Suppressor macrophage (primary cell): ENCODE data around the gene SLC19A1.
"Not testable (repeated sequence)": the region's sequence is repeated elsewhere in the genome, so short reads cannot be mapped to it uniquely, and the experiment has no call there.

Experiments
- DNase-seq, 4 experiments: peaks; one replicate each; pipeline ENCODE4 v3.0.0-alpha.2; 2020 to 2022

Gene SLC19A1

GRCh38 chr21:45576838-45577737 lies 34.8 kb upstream of the SLC19A1 start:
- DNase-seq = no peak

- DNase-seq = no peak
These were observed 34.0 kb upstream of the SLC19A1 start for GRCh38 chr21:45575993-45576837.

DNA sequence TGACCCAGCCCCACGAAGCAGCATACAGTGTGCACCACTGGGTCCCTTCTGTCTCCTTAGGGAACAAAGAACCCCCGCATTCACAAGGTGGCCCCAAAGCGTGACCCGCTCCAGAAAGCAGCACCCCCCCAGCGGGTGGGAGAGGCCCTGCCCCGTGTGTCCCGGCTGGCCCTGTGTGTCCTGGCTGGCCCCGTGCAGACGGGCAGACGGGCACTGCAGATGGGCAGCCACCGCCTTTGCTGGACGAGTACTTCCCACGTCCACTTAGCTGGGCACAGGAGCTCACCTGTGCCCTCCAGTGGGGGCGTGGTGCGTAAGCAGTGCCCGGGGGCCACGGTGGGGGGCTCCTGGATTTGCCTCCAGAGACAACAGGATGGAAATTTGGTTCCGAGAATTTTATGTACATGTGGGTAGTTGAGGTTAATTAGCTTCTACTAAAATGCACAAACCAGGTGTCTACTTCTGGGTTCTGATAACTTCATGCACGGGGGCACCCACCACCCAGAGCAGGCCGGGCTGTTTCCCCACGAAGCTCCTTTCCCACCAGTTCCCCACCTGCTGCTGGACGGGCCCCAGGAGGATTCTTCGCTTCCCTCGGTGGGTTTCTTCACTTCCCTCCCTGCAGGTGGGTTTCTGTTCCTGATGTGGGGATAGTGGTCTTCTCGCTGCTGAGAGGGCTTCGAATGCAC lies 33.2 kb upstream of the SLC19A1 start:
- DNase-seq = no peak

DNA sequence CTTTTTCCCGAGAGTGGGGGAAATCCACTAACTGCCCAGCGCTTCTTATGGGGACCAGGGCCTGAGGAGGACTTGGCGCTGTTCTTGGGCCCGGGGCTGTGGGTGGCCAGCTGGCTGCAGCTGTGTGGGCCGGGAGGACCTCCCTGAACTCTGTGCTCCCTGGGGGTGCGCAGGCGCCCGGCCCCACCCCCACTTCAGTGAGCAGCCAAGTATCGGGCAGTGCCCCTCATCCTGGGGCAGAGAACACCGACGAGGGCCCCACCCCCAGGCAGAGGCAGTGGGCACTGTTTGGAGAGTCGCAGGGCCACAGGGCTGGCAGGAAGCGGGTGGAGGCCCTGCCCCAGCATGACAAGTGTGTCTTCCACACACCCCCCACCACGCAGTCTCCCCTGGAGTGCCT lies 32.5 kb upstream of the SLC19A1 start:
- DNase-seq = no peak

DNA sequence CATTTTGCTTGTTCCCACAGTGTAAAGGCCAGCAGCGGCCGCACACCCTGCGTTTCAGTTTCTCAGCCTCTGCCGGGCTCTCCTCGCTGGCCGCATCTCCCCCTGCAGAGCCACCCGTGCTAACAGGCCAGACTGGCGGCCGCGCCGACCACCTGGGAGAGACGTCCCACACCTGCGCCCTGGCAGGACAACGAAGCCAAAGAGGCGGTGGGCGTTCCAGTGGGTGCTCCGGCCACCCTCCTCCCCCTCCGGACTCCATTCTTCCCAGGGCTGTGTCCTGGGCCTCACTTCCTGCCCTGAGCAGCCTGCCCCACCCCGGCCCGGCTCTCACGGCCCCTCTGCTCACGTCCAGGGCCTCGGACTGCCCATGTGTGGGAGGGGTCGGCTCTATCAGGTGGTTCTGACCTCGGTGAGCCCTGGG lies 31.9 kb upstream of the SLC19A1 start:
- DNase-seq = no peak

- DNase-seq = no peak
These were observed 31.3 kb upstream of the SLC19A1 start for GRCh38 chr21:45573452-45574035.

GRCh38 chr21:45572783-45573451 lies 30.7 kb upstream of the SLC19A1 start:
- DNase-seq = no peak

DNA sequence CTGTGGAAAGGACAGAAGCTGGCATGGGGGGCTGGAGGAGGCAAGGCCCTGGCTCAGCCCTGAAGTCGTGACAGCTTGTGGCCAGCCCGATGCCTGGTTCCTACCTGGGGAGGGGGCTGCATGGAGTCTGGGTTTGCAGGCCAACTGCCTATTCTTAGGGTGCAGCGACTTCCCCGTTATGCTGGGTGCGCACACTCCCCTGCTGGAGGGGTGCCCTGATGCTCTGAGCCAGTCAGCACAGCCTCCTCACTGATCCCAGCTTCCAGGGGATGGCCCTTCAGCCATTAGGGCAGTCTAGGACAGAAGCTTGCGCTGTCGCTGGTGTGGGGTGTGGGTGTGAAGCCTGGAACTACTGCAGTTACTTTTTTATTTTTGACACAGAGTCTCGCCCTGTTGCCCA lies 30.0 kb upstream of the SLC19A1 start:
- DNase-seq = no peak

DNA sequence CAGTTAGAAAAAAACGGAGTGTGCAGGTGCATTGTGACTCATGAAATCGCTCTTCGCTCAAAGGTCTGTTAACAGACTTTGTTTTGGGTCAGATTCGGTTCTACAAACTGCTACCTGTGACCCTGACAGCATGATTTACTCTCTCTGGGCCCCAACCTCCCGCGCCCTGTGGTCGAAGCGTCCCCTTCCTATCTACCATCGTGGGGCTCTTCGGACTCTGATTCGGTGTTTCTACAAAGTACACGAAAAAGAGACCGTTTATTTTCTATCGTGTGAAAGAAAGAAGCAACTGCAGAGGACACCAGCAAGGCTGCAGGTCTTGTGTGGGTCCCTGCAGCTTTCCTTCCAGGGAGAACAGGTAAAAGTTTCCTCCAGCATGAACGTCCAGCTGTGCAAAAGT lies 29.4 kb upstream of the SLC19A1 start:
- no peak for DNase-seq

GRCh38 chr21:45570826-45571601 lies 28.8 kb upstream of the SLC19A1 start:
- DNase-seq = no peak

GRCh38 chr21:45570071-45570470 lies 27.8 kb upstream of the SLC19A1 start:
- DNase-seq = no peak

GRCh38 chr21:45568383-45568782 lies 26.1 kb upstream of the SLC19A1 start:
- no peak for DNase-seq

GRCh38 chr21:45564137-45564536 lies 21.9 kb upstream of the SLC19A1 start:
- not testable (repeated sequence) for DNase-seq

DNA sequence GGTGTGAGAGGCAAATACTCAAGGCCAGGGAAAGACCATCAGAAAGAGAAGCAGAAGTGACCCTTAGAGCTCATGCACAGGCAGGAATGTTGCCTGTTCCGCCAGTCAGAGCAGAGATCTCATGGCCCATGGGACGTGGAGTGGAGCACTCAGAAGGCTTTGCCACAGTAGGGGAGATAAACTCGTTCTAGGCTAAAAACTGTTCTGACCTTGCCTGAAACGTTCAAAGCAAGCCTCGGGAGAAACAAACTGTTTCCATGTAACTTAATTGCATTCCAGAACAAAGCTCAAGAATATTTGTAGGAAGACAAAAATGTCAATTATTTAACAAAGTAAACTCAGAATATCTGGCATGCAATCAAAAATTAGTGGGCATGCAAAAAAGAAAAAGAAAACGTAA lies 20.7 kb upstream of the SLC19A1 start:
- DNase-seq = no peak

DNA sequence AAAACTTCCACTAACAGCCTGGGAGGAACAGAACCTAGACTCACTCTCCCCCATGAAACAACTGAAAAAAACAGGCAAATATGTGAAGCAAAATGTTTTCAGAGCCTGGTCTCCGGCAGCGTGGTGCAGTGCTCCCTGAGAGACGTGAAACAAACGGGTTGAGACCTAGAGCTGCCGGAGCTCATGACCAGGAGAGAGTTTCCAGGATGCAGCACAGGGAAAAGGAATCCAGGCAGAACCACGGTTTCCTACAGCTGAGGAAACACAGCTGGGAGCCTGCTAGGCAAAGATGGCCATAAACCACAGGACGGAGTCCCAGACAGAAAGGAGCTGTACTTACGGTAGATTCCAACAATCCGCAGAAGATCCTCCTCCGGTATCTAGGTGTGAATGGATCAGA lies 20.2 kb upstream of the SLC19A1 start:
- DNase-seq = no peak

DNA sequence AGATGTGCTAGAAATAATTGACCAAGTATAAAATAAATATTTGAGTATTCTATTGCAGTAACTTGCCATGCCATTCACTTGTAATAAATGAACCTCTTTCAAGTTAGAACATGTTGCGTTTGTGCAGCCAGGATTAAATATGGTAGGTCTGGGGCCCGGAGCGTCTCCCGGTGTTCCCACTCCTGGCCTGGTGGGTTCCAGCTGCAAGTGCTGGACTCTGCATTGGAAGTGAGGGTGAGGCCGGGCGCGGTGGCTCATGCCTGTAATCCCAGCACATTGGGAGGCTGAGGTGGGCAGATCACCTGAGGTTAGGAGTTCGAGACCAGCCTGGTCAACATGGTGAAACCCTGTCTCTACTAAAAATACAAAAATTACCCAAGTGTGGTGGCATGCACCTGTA lies 19.0 kb upstream of the SLC19A1 start:
- not testable (repeated sequence) for DNase-seq

GRCh38 chr21:45560106-45561021 lies 18.1 kb upstream of the SLC19A1 start:
- no peak for DNase-seq

- DNase-seq = no peak
These were observed 17.2 kb upstream of the SLC19A1 start for GRCh38 chr21:45559216-45560105.
